GM18502 (cell line): ENCODE data around the gene HECW1.
"Not testable (repeated sequence)": the region's sequence is repeated elsewhere in the genome, so short reads cannot be mapped to it uniquely, and the experiment has no call there.

Experiments
- ATAC-seq: cut with Tn5 transposase; IDR thresholded peaks from one replicate; pipeline ENCODE4 v1.9.1; 2021; ENCODE audit warnings: mild to moderate bottlenecking; ENCODE audit not compliant: unreplicated experiment, poor library complexity

The HECW1 gene

GRCh38 chr7:43111630-43112458, 603 bp upstream of the HECW1 start:
- ATAC-seq: no peak

- ATAC-seq: no peak
Observed at GRCh38 chr7:43112941-43113621, 634 bp downstream of the HECW1 start.

- no peak for ATAC-seq
Observed at GRCh38 chr7:43113622-43114457, 1.4 kb downstream of the HECW1 start.

- ATAC-seq: no peak
Observed at GRCh38 chr7:43114458-43114780, 2.0 kb downstream of the HECW1 start.

- ATAC-seq: no peak
Observed at GRCh38 chr7:43116451-43116850, 4.0 kb downstream of the HECW1 start.

GRCh38 chr7:43117095-43117494, 4.6 kb downstream of the HECW1 start:
- ATAC-seq: no peak

- no peak for ATAC-seq
Observed at GRCh38 chr7:43117861-43118260, 5.4 kb downstream of the HECW1 start.

- ATAC-seq: no peak
Observed at GRCh38 chr7:43118313-43118712, 5.9 kb downstream of the HECW1 start.

- no peak for ATAC-seq
Observed at GRCh38 chr7:43119371-43120075, 7.1 kb downstream of the HECW1 start.

GRCh38 chr7:43121973-43122372, 9.5 kb downstream of the HECW1 start:
- ATAC-seq: no peak

- ATAC-seq: no peak
Observed at GRCh38 chr7:43123457-43123856, 11.0 kb downstream of the HECW1 start.

- ATAC-seq: no peak
Observed at GRCh38 chr7:43124388-43124787, 11.9 kb downstream of the HECW1 start.

- no peak for ATAC-seq
Observed at GRCh38 chr7:43130347-43130746, 17.9 kb downstream of the HECW1 start.

- no peak for ATAC-seq
Observed at GRCh38 chr7:43135129-43135528, 22.7 kb downstream of the HECW1 start.

- no peak for ATAC-seq
Observed at GRCh38 chr7:43136064-43136463, 23.6 kb downstream of the HECW1 start.

- not testable (repeated sequence) for ATAC-seq
Observed at GRCh38 chr7:43137121-43137744, 24.8 kb downstream of the HECW1 start.

- ATAC-seq: no peak
Observed at GRCh38 chr7:43137811-43138210, 25.4 kb downstream of the HECW1 start.

GRCh38 chr7:43138710-43139109, 26.3 kb downstream of the HECW1 start:
- no peak for ATAC-seq

GRCh38 chr7:43139137-43139536, 26.7 kb downstream of the HECW1 start:
- no peak for ATAC-seq

GRCh38 chr7:43140186-43140585, 27.7 kb downstream of the HECW1 start:
- ATAC-seq: no peak
